Upper lobe of left lung (tissue), 6 donors: ENCODE data around the gene CMKLR1. TPM values are rescaled to one million over a fixed set of nuclear protein-coding genes. Genes with fewer than 3 reads are reported as not detected.

Experiments
- ATAC-seq, 2 donors: fragments of 200-7000 bp; cut with Tn5 transposase; one replicate each; pipeline ENCODE4 v1.9.1; 2022; ENCODE audit warnings: mild to moderate bottlenecking in 2 of 2, moderate library complexity in 2 of 2; ENCODE audit not compliant: low FRiP score in 2 of 2
- DNase-seq, 2 donors: peaks; one replicate each; pipeline ENCODE4 v3.0.0-alpha.2; 2019 to 2020
- H3K27ac ChIP-seq, 4 donors: fragments of 200-600 bp; sonication (generic); one replicate each; pipeline ENCODE4 v1.5.1; 2016 to 2019
- H3K27me3 ChIP-seq, 4 donors: fragments of 200-600 bp; sonication (generic); one replicate each; pipeline ENCODE4 v1.5.1; 2017 to 2019
- H3K36me3 ChIP-seq, 4 donors: fragments of 200-600 bp; sonication (generic); one replicate each; pipeline ENCODE4 v1.5.1; 2016 to 2019
- H3K4me1 ChIP-seq, 4 donors: fragments of 200-600 bp; sonication (generic); one replicate each; pipeline ENCODE4 v1.5.1; 2018 to 2019
- H3K4me3 ChIP-seq, 4 donors: fragments of 200-600 bp; sonication (generic); one replicate each; pipeline ENCODE4 v1.5.1; 2017 to 2019; ENCODE audit warnings: mild to moderate bottlenecking in 2 of 4, moderate library complexity in 1 of 4
- H3K9me3 ChIP-seq, 4 donors: fragments of 200-600 bp; sonication (generic); one replicate each; pipeline ENCODE4 v1.5.1; 2018 to 2019
- CTCF ChIP-seq, 6 experiments: fragments of 450-650 bp in 4 of 6; fragments of 200-600 bp in 2 of 6; sonication (generic) in 2 of 6; IDR thresholded peaks; one replicate each; pipeline ENCODE4 v1.5.1; 2016 to 2019; ENCODE audit warnings: antibody characterized with exemption in 6 of 6
- EP300 ChIP-seq, 4 donors: sonication (generic); formaldehyde crosslinking; IDR thresholded peaks; one replicate each; pipeline ENCODE4 v1.5.1; 2017; ENCODE audit warnings: antibody characterized with exemption in 4 of 4, control low read depth in 2 of 4
- POLR2A ChIP-seq, 4 donors: fragments of 450-650 bp; IDR thresholded peaks; one replicate each; pipeline ENCODE4 v1.5.1; 2016 to 2017; ENCODE audit warnings: antibody characterized with exemption in 4 of 4, mild to moderate bottlenecking in 2 of 4
- POLR2AphosphoS5 ChIP-seq, 2 donors: sonication (generic); formaldehyde crosslinking; IDR thresholded peaks; one replicate each; pipeline ENCODE4 v1.5.1; 2017; ENCODE audit warnings: antibody characterized with exemption in 2 of 2
- WGBS, 2 donors: methylation state at CpG; one replicate each; pipeline ENCODE4 v1.1.5; 2017 to 2018; 5-methylcytosine and 5-hydroxymethylcytosine counted together
- total RNA-seq, 6 donors: library from RNA; depleted of rRNA in 4 of 6; stranded (reverse); fragments of >200 nt in 4 of 6; gene quantifications; one replicate each; pipeline versions ENCODE4 v1.1.0 to v1.2.1, GENCODE V29; 2016 to 2021
- donor health status: DM: no; HTN: no; CAD: no; lungs with moderate emphysema.
- donor health status: DM: no; HTN: yes; CAD: no; lungs with severe emphysema.

Gene CMKLR1
- total RNA-seq, 6 donors from 2014 or later: 7.8 to 40.9 (median 19.9) TPM

- ATAC-seq (no peak), DNase-seq (no peak)
- no peaks in the 10 kb centered on the region for H3K27me3 ChIP-seq
Measured at GRCh38 chr12:108260969-108261368, 78.1 kb downstream of the CMKLR1 start.

DNA sequence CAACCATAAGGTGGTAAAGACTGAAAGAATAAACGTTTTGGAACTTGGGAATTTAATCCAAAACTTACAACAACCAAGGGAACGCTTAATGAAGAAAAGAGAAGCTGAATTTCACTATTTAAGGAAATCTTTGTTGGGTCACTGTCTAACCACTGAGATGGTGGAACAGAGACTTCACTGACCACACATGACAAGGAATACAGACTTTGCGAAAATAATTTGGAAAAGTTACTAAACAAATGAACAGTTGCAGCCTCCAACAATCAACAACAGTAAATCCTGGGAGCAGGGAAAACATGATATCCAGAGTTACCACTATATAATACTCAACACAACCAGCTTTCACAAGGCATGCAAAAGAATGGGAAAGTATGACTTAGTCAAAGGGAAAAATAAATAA, 79.1 kb downstream of the CMKLR1 start:
- Histone ChIP-seq H3K9me3 (peaks cover 5 to 21% (median 17%) of the 10 kb centered on the region in 4 donors), H3K4me1 (no peaks in the 10 kb centered on the region), H3K4me3 (no peak overlapping the region), H3K27me3 (no peaks in the 10 kb centered on the region), H3K36me3 (no peaks in the 10 kb centered on the region), H3K27ac (no peak overlapping the region)
- no peak for ATAC-seq
- 55 to 60% methylated on average over 3 of the region's 3 CpGs for WGBS, 2 donors
- TF ChIP-seq POLR2A (IDR thresholded peaks at IDR 0.05): no peak
- TF ChIP-seq POLR2AphosphoS5 (IDR thresholded peaks at IDR 0.05): no peak
- no peak for TF ChIP-seq EP300 (IDR thresholded peaks at IDR 0.05)
- no peak for TF ChIP-seq CTCF (IDR thresholded peaks at IDR 0.05)
- DNase-seq: no peak

More at GRCh38 chr12:108260969-108261368, 78.1 kb downstream of the CMKLR1 start:
- TF ChIP-seq EP300 (IDR thresholded peaks at IDR 0.05) (no peak), POLR2A (IDR thresholded peaks at IDR 0.05) (no peak), POLR2AphosphoS5 (IDR thresholded peaks at IDR 0.05) (no peak), CTCF (IDR thresholded peaks at IDR 0.05) (no peak)
- Histone ChIP-seq H3K4me1 (no peaks in the 10 kb centered on the region), H3K27ac (no peak overlapping the region), H3K9me3 (peaks cover 5 to 21% (median 17%) of the 10 kb centered on the region in 4 donors), H3K36me3 (no peaks in the 10 kb centered on the region), H3K4me3 (no peak overlapping the region)

DNA sequence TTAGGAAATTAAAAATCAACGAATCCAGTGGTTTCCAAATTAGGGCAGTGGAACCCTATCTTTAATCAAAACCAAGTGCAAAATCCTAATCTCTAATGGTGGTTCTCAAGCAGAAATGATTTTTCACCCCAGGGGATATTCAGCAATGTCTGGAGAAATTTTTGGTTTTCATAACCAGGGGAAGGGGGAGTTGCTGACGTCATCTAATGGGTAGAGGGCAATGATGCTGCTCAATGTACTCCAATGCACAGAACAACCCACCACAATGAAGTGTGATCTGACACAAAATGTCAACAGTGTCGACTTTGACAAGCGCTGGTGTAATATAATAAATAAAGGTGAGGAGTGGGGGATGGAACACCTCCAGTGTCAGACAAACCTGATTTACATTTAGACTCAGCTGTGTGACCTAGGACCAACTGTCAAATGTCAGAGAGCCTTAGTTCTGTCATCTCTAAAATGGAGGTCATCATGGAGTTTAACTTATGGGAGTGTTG, 81.5 kb downstream of the CMKLR1 start:
- TF ChIP-seq POLR2A (IDR thresholded peaks at IDR 0.05): no peak
- TF ChIP-seq CTCF (IDR thresholded peaks at IDR 0.05): no peak
- no peak for TF ChIP-seq EP300 (IDR thresholded peaks at IDR 0.05)
- TF ChIP-seq POLR2AphosphoS5 (IDR thresholded peaks at IDR 0.05): no peak
- no peaks in the 10 kb centered on the region for H3K27me3 ChIP-seq
- H3K4me3 ChIP-seq: no peak overlapping the region
- peaks cover 5 to 21% (median 17%) of the 10 kb centered on the region in 4 donors for H3K9me3 ChIP-seq
- DNase-seq (no peak), ATAC-seq (no peak)
- H3K36me3 ChIP-seq: no peaks in the 10 kb centered on the region
- H3K27ac ChIP-seq: no peak overlapping the region
- H3K4me1 ChIP-seq: no peaks in the 10 kb centered on the region
- WGBS, 2 donors: 67 to 78% methylated on average over 4 of the region's 4 CpGs

DNA sequence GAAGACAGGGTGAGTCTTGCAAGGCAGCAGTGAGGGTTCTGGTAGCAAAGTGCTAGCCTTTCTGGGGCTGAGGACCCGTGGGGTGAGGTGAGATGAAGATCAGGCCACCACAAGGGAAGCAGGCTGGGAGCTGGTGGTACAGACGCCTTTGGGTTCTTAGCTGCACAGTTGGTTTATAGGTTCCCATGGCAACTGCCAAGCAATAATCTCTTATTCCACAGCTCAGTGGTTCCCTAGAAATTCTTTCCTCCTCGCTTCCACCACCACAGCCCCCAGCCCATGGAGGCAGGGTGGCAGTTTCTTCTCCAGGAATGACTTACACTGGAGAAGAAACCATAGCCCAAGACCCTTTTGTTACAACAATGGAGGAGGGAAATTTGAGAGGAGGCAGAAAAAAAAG, 82.1 kb downstream of the CMKLR1 start:
- no peaks in the 10 kb centered on the region for H3K4me1 ChIP-seq
- ATAC-seq (no peak), DNase-seq (no peak)
- no peak overlapping the region for H3K4me3 ChIP-seq
- TF ChIP-seq EP300 (IDR thresholded peaks at IDR 0.05): no peak
- no peak for TF ChIP-seq POLR2AphosphoS5 (IDR thresholded peaks at IDR 0.05)
- no peak for TF ChIP-seq POLR2A (IDR thresholded peaks at IDR 0.05)
- no peak for TF ChIP-seq CTCF (IDR thresholded peaks at IDR 0.05)
- no peak overlapping the region for H3K27ac ChIP-seq
- H3K9me3 ChIP-seq: peaks cover 5 to 21% (median 17%) of the 10 kb centered on the region in 4 donors
- no peaks in the 10 kb centered on the region for H3K36me3 ChIP-seq
- WGBS, 2 donors: 65 to 73% methylated on average over 3 of the region's 3 CpGs
- H3K27me3 ChIP-seq: no peaks in the 10 kb centered on the region

- no peak for DNase-seq
- no peaks in the 10 kb centered on the region for H3K27me3 ChIP-seq
- no peaks in the 10 kb centered on the region for H3K36me3 ChIP-seq
- no peaks in the 10 kb centered on the region for H3K4me1 ChIP-seq
- 74 to 80% methylated on average over 3 of the region's 3 CpGs for WGBS, 2 donors
- H3K27ac ChIP-seq: no peak overlapping the region
- no peak overlapping the region for H3K4me3 ChIP-seq
- no peak for ATAC-seq
- peaks cover 0 to 8% (median 6%) of the 10 kb centered on the region in 4 donors for H3K9me3 ChIP-seq
- no peak for TF ChIP-seq POLR2AphosphoS5 (IDR thresholded peaks at IDR 0.05)
Measured at GRCh38 chr12:108255252-108255602, 83.9 kb downstream of the CMKLR1 start.
